SU-DHL-6 (cell line): ENCODE data around the gene CHADL.

Source experiments
- EZH2phosphoT487 ChIP-seq: fragments of 200-600 bp; sonication (generic), shearing (Covaris generic); conservative IDR thresholded peaks from 2 replicates; pipeline ENCODE4 v1.6.1; 2018; ENCODE audit warnings: mild to moderate bottlenecking, antibody characterized with exemption, low read length, moderate library complexity, mixed read lengths
- TF ChIP-seq, protein P1 (sequence below): fragments of 200-600 bp; sonication (generic); IDR thresholded peaks from one replicate; pipeline ENCODE4 v1.5.1; 2017; ENCODE audit warnings: antibody characterized with exemption, mild to moderate bottlenecking, low read length, moderate library complexity; ENCODE audit not compliant: insufficient read depth, poor library complexity, severe bottlenecking

GRCh38 chr22:41274856-41275255, 34.1 kb upstream of the CHADL start:
- TF ChIP-seq, protein P1, sequence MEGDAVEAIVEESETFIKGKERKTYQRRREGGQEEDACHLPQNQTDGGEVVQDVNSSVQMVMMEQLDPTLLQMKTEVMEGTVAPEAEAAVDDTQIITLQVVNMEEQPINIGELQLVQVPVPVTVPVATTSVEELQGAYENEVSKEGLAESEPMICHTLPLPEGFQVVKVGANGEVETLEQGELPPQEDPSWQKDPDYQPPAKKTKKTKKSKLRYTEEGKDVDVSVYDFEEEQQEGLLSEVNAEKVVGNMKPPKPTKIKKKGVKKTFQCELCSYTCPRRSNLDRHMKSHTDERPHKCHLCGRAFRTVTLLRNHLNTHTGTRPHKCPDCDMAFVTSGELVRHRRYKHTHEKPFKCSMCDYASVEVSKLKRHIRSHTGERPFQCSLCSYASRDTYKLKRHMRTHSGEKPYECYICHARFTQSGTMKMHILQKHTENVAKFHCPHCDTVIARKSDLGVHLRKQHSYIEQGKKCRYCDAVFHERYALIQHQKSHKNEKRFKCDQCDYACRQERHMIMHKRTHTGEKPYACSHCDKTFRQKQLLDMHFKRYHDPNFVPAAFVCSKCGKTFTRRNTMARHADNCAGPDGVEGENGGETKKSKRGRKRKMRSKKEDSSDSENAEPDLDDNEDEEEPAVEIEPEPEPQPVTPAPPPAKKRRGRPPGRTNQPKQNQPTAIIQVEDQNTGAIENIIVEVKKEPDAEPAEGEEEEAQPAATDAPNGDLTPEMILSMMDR: no peak
- TF ChIP-seq EZH2phosphoT487: no peak
